Stimulated activated naive CD4-positive, alpha-beta T cell (primary cell): Measurements from ENCODE around the gene INTS6L.
A peak's percentile ranks its signal among the peaks of the same experiment; 100 is the strongest.

Experiments used
- DNase-seq, 6 experiments: peaks; one replicate each; lab custom pipeline; 2025; lab: John Stamatoyannopoulos, UW

INTS6L gene

GRCh38 chrX:135520553-135521404, at the start of gene INTS6L:
INTS6L (plus strand) TSS chrX:135520660; CDS start chrX:135520993, 333 bp downstream.
- DNase-seq = peak; percentile 78 to 88 (median 86)

- no peak for DNase-seq
Observed at GRCh38 chrX:135476378-135476777, 44.1 kb upstream of the INTS6L start.

- DNase-seq = peak in 4 of 6 experiments; percentile 1 to 44 (median 18)
Observed at GRCh38 chrX:135477576-135477975, 42.9 kb upstream of the INTS6L start.

GRCh38 chrX:135480076-135480475, 40.4 kb upstream of the INTS6L start:
- no peak for DNase-seq

- no peak for DNase-seq
Observed at GRCh38 chrX:135481696-135482179, 38.7 kb upstream of the INTS6L start.

- peak in 4 of 6 experiments; percentile 1 to 56 (median 26) for DNase-seq
Observed at GRCh38 chrX:135484641-135485289, 35.7 kb upstream of the INTS6L start.

GRCh38 chrX:135489542-135489941, 30.9 kb upstream of the INTS6L start:
- DNase-seq = no peak

GRCh38 chrX:135490979-135491514, 29.4 kb upstream of the INTS6L start:
- no peak for DNase-seq

GRCh38 chrX:135494453-135494852, 26.0 kb upstream of the INTS6L start:
- DNase-seq = no peak

GRCh38 chrX:135497736-135498135, 22.7 kb upstream of the INTS6L start:
- DNase-seq = no peak

GRCh38 chrX:135498236-135498635, 22.2 kb upstream of the INTS6L start:
- DNase-seq = no peak

- DNase-seq = no peak
Observed at GRCh38 chrX:135505351-135505750, 15.1 kb upstream of the INTS6L start.

GRCh38 chrX:135509885-135510284, 10.6 kb upstream of the INTS6L start:
- DNase-seq = no peak

- no peak for DNase-seq
Observed at GRCh38 chrX:135512508-135513129, 7.8 kb upstream of the INTS6L start.

GRCh38 chrX:135513130-135513515, 7.3 kb upstream of the INTS6L start:
- DNase-seq = no peak

- no peak for DNase-seq
Observed at GRCh38 chrX:135516376-135516775, 4.1 kb upstream of the INTS6L start.

- no peak for DNase-seq
Observed at GRCh38 chrX:135518161-135518560, 2.3 kb upstream of the INTS6L start.

GRCh38 chrX:135520022-135520552, 373 bp upstream of the INTS6L start:
- no peak for DNase-seq

- DNase-seq = peak; percentile 69 to 85 (median 80)
Observed at GRCh38 chrX:135521405-135522131, 1.1 kb downstream of the INTS6L start.

- DNase-seq = no peak
Observed at GRCh38 chrX:135522132-135522530, 1.7 kb downstream of the INTS6L start.
